HG02610 (cell line): ENCODE measurements around the gene ANO9.
A peak's percentile ranks its signal among the peaks of the same experiment; 100 is the strongest.
"Not testable (repeated sequence)": the region's sequence is repeated elsewhere in the genome, so short reads cannot be mapped to it uniquely, and the experiment has no call there.

Experiments used
- ATAC-seq: cut with Tn5 transposase; IDR thresholded peaks from one replicate; pipeline ENCODE4 v1.9.1; 2021; ENCODE audit warnings: mild to moderate bottlenecking, moderate library complexity; ENCODE audit not compliant: unreplicated experiment

Gene ANO9

GRCh38 chr11:417652-418342, 24.0 kb downstream of the ANO9 start:
- ATAC-seq: no peak

- no peak for ATAC-seq
Measured at GRCh38 chr11:416757-417621, 24.8 kb downstream of the ANO9 start.

GRCh38 chr11:416051-416756, 25.6 kb downstream of the ANO9 start:
- ATAC-seq: no peak

GRCh38 chr11:415640-416041, 26.2 kb downstream of the ANO9 start:
- ATAC-seq: no peak

- no peak for ATAC-seq
Measured at GRCh38 chr11:414318-414857, 27.4 kb downstream of the ANO9 start.

- ATAC-seq: no peak
Measured at GRCh38 chr11:413120-414081, 28.4 kb downstream of the ANO9 start.

GRCh38 chr11:412641-413119, 29.1 kb downstream of the ANO9 start:
- ATAC-seq: no peak

- not testable (repeated sequence) for ATAC-seq
Measured at GRCh38 chr11:411520-411919, 30.3 kb downstream of the ANO9 start.

- not testable (repeated sequence) for ATAC-seq
Measured at GRCh38 chr11:410711-411110, 31.1 kb downstream of the ANO9 start.

- ATAC-seq: no peak
Measured at GRCh38 chr11:409600-410483, 32.0 kb downstream of the ANO9 start.

- no peak for ATAC-seq
Measured at GRCh38 chr11:409008-409599, 32.7 kb downstream of the ANO9 start.

GRCh38 chr11:408154-409007, 33.4 kb downstream of the ANO9 start:
- ATAC-seq: no peak

GRCh38 chr11:407651-408123, 34.1 kb downstream of the ANO9 start:
- no peak for ATAC-seq

- peak; percentile 47 for ATAC-seq
Measured at GRCh38 chr11:406796-407650, 34.8 kb downstream of the ANO9 start.

- no peak for ATAC-seq
Measured at GRCh38 chr11:405954-406795, 35.6 kb downstream of the ANO9 start.
